SKM-1 (cell line): Measurements from ENCODE around the gene STAT6.

Experiments
- DNase-seq: peaks from one replicate; lab custom pipeline; 2025; ENCODE audit not compliant: unreplicated experiment; lab: John Stamatoyannopoulos, UW

The STAT6 gene

DNA sequence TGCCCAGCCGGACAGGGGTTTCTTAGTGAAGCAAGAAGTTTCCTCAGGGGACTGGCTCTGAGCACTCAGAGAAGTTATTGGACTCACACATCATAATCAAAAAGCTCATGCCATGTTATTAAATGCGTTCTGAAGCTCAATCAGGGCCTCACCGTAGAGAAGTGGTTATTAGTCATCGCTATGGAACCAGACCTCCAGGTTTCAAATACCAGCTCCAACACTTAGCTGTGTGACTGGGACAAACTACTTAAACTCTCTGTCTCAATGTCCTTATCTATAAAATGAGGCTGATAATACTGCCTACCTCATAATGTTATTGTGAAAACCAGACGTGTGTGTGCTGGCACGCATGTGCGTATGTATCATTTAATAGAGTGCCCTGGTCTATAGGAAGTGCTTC lies 7.3 kb downstream of the STAT6 start:
- DNase-seq: no peak

DNA sequence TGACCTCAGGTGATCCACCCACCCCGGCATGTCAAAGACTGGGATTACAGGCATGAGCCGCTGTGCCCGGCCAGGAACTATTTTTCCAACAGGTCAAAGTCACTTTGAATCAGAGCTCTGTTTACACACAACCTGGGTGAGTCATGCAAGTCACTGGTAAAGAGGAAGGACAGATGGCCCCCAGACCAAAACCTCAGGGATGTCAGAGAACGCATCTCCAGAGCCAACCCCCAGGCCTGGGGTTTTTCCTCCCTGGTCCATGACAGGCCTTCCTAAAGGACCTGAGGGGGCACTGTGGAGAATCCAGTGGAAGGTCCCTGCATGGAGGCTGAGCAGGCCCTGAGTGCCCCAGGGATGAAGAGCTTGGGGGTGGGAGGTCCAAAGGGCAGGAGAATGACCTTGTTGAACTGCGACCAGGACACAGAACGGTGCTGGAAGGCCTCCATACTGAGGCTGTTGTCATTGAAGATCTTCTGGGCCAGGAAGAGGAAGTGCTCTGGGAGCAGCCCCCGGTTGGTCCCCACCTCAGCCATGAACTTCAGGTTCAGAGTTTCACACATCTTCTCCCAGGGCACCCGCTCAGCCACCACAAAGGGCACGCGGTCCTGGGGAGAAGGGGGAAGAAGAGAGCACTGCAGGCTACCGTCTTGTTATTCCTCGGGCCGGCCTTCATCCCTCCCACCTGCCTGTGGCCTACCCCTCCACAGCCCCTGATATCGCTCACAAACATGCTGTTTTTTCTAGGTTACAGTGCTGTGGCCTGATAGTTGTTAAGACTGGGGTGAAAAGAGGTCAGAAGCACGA lies 9.1 kb downstream of the STAT6 start:
- no peak for DNase-seq

DNA sequence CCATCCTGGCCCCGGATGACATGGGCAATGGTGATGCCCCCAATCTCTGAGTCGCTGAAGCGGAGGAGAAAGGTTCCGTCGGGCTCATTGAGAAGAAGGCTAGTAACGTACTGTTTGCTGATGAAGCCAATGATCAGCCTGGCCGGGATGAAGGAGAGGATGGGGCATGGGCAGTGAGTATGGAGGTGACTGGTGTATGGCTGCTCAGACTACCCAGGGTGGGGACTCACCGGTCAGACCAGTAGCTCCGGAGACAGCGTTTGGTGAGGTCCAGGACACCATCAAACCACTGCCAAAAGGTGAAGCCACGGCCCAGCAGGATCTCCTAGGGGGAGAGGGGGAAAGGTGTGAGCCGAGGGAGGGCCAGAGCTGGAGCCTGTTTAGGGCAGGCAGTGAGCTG lies 11.4 kb downstream of the STAT6 start:
- no peak for DNase-seq

- no peak for DNase-seq
Observed at GRCh38 chr12:57099047-57099714, 12.0 kb downstream of the STAT6 start.

- DNase-seq: no peak
Observed at GRCh38 chr12:57098546-57098945, 12.6 kb downstream of the STAT6 start.

GRCh38 chr12:57097554-57097835 lies 13.7 kb downstream of the STAT6 start:
- DNase-seq: no peak

DNA sequence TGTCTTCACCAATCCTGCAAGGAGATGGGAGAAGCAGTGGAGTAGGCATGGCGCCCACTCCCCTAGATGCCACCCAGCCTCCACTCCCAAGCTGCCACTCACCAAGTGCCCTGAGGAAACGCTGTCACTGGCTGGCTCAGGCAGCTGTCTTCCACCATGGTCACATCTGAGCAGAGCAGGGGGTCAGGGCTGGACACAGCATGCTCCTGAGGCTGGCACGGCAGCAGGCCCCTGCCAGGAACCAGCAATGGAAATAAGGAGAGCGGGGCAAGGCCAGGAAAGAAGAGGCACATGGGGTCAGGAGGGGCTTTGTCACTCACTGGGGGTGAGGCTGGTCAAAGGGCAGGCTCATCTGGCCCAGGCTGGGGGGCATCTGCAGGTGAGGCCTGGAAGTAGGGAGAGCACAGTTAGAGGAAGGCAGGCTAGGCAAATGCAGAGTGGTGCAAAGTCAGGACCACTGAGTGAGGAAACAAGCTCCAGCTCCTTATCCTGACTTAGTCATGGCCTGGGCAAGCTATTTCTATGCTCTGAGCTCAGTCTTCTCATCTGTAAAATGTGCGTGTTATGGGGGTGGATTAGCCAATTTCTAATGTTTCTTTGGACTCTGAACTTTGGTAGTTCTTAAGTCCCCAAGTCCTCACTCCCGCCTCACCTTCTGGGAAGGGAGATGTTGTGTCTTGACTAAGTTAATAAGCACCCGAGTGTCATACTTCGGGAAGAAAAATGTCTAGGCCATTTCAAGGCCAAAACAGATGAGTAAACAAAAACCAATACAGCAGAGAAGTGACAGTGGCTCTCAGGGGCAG lies 14.2 kb downstream of the STAT6 start:
- DNase-seq: no peak

GRCh38 chr12:57096099-57096572 lies 15.0 kb downstream of the STAT6 start:
- no peak for DNase-seq

DNA sequence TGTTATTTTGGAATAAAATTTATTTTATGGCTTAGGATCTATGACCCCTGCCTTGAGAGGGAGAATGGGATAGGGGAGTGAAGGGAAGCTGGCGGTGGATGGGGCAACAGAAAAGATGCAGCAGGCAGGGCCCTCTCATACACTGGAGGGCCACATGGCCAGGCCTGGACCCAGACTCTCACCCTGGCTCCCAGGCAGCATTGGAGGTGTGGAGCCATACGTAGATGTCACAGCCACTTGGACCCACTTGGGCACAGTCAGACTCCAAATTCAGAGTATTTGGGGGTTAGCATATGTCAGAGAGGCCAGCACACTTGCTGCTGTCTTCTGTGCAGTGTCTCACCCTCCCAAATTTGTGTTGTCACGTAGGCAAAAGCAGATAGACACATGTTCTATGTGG lies 15.7 kb downstream of the STAT6 start:
- no peak for DNase-seq

- no peak for DNase-seq
Observed at GRCh38 chr12:57094208-57095160, 16.7 kb downstream of the STAT6 start.

GRCh38 chr12:57093415-57094207 lies 17.6 kb downstream of the STAT6 start:
- DNase-seq: no peak

- DNase-seq: no peak
Observed at GRCh38 chr12:57092876-57093414, 18.2 kb downstream of the STAT6 start.

GRCh38 chr12:57092529-57092862 lies 18.7 kb downstream of the STAT6 start:
- DNase-seq: no peak

DNA sequence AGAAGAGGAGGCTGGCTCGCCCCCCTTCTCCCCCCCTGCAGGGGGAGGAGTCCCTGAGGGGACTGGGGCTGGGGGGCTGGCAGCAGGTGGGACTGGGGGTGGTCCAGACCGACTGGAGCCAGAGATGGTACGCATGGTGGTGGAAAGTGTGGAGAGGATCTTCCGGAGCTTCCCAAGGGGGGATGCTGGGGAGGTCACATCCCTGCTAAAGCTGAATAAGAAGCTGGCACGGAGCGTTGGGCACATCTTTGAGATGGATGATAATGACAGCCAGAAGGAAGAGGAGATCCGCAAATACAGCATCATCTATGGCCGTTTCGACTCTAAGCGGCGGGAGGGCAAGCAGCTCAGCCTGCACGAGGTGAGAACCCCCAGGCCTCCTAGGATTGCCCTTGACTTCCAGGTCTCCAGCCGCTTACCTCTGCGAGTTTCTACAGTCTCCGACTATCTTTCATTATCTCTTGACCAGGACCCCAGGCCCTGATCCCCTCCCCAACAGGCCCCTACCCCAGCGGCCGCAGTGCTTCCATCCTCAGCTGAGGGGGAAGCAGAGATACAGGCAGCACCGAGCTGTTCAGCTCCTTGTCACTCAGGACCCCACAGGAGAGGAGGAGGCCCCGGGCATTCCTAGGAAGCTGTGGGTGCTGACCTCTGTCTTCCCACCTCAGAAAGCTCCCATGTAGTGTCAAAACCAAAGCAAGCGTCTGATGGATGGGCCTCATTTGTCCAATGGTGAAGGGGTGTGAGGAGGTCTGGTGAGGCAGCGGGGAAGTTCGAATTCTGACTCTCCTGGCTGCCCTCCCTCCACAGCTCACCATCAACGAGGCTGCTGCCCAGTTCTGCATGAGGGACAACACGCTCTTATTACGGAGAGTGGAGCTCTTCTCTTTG lies 19.3 kb downstream of the STAT6 start:
- no peak for DNase-seq

- no peak for DNase-seq
Observed at GRCh38 chr12:57090924-57091637, 20.1 kb downstream of the STAT6 start.

- no peak for DNase-seq
Observed at GRCh38 chr12:57090490-57090889, 20.7 kb downstream of the STAT6 start.

- DNase-seq: no peak
Observed at GRCh38 chr12:57089271-57090245, 21.6 kb downstream of the STAT6 start.
